Activated CD4-positive, alpha-beta T cell treated with anti-CD3 and anti-CD28 coated beads, Interleukin-2, amount 10 ng/mL, durations not matched to agents 7 days and 5 days (primary cell): ENCODE results near the gene CIITA. TPM values are rescaled to one million over a fixed set of nuclear protein-coding genes. Genes with fewer than 3 reads are reported as not detected.

ENCODE experiments used
- CTCF ChIA-PET: fragments of 350-600 bp; sonication (Branson Sonifier 250); formaldehyde crosslinking; loops from one replicate; lab custom pipeline; 2021; ENCODE audit warnings: antibody characterized with exemption; lab: Charles Lee
- POLR2A ChIA-PET: fragments of 350-600 bp; sonication (Branson Sonifier 250); formaldehyde crosslinking; loops from one replicate; lab custom pipeline; 2021; ENCODE audit warnings: antibody characterized with exemption; lab: Charles Lee
- DNase-seq: peaks from one replicate; pipeline ENCODE4 v3.0.0-alpha.2; 2020
- H3K27ac Mint-ChIP-seq: one replicate; pipeline ENCODE4 v1.8.0; 2021; ENCODE audit warnings: mild to moderate bottlenecking, moderate library complexity, mixed read lengths
- H3K27me3 Mint-ChIP-seq: one replicate; pipeline ENCODE4 v1.8.0; 2021; ENCODE audit warnings: mixed read lengths
- H3K36me3 Mint-ChIP-seq: one replicate; pipeline ENCODE4 v1.8.0; 2021; ENCODE audit warnings: low read depth, mixed read lengths
- H3K4me1 Mint-ChIP-seq: one replicate; pipeline ENCODE4 v1.8.0; 2021; ENCODE audit warnings: mixed read lengths
- H3K4me3 Mint-ChIP-seq: one replicate; pipeline ENCODE4 v1.8.0; 2021; ENCODE audit warnings: mild to moderate bottlenecking, moderate library complexity, mixed read lengths
- H3K9me3 Mint-ChIP-seq: one replicate; pipeline ENCODE4 v1.8.0; 2021; ENCODE audit warnings: mixed read lengths
- total RNA-seq, 2 experiments: library from RNA; stranded (reverse); gene quantifications; one replicate each; pipeline ENCODE4 v1.2.3, GENCODE V29; 2021

The CIITA gene
- total RNA-seq, 2 experiments from 2014 or later, result 21.5 to 24.6 TPM

- ChIA-PET CTCF (interaction anchor here (0.6 kb wide), 1 partner anchor 57 kb away, joined by 3 read pairs; no protein-coding TSS in a partner anchor), POLR2A (no interaction called here)
- H3K36me3 Mint-ChIP-seq, result no peaks in the 10 kb centered on the region
- H3K4me1 Mint-ChIP-seq, result peaks cover 3% of the 10 kb centered on the region
- H3K27me3 Mint-ChIP-seq, result peaks cover 32% of the 10 kb centered on the region
- H3K9me3 Mint-ChIP-seq, result peaks cover 5% of the 10 kb centered on the region
- no peak overlapping the region for H3K27ac Mint-ChIP-seq
- no peak for DNase-seq
- no peak overlapping the region for H3K4me3 Mint-ChIP-seq
Measured at GRCh38 chr16:10859658-10860057, 17.3 kb upstream of the CIITA start.

DNA sequence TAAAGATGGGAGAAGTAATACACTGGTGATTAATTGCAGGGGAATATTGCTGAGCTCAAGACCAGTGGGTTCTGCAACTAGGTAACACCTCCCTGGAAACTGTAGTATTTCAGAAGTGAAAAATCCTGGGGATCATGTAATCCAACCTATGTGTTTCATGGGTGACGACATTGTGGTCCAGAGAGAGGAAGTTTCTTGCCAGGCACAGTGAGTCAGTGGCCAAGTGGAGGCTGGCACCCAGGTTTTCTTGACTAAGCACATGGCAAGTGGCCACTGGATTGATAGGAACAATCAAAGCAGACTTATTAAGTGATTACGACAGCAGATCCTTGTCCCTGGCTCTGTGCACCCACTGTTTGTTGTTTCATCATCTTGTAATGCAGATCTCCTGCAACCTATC is 14.6 kb upstream of the CIITA start:
- ChIA-PET CTCF (interaction anchor here (1.5 kb wide), 1 partner anchor 16 kb away, joined by 3 read pairs; no protein-coding TSS in a partner anchor), POLR2A (no interaction called here)
- no peak overlapping the region for H3K4me3 Mint-ChIP-seq
- peaks cover 5% of the 10 kb centered on the region for H3K9me3 Mint-ChIP-seq
- H3K4me1 Mint-ChIP-seq, result peaks cover 7% of the 10 kb centered on the region
- no peak overlapping the region for H3K27ac Mint-ChIP-seq
- H3K27me3 Mint-ChIP-seq, result peaks cover 42% of the 10 kb centered on the region
- H3K36me3 Mint-ChIP-seq, result no peaks in the 10 kb centered on the region
- no peak for DNase-seq

DNA sequence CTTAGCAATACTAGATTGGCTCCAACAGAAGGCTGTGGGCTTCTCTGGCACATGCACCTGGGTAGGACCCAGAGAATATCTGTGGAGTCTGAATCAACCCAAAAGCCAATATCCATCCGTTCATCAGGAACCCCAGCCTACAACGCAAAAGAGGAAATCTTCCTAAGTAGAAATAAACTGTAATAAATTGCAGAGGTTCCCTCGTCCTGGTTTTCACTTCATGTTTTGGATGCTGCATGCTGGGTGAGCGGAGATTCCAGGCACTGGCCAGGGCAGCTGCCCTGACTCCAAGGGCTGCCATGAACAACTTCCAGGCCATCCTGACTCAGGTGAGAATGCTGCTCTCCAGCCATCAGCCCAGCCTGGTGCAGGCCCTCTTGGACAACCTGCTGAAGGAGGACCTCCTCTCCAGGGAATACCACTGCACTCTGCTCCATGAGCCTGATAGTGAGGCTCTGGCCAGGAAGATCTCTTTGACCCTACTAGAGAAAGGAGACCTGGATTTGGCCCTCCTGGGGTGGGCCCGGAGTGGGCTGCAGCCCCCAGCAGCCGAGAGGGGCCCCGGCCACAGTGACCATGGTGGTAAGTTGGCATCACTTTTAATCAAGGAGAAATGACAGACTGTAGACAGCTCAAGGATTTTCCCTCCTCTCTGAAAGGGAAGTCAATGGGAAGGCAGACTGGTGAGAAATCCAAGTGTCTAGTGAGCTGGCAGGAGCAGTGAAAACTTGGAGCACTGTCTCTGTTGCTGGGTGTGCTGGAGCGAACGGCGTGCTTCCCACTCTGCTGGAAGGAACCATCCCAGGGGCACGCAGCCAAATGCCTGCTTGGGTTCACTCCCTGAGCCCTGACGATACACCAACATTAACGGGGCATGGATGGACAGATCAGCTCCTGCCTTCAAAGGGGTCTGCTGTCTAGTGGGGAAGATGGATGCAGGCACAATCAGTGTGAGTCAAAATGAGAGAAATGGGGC is 10.7 kb upstream of the CIITA start:
- ChIA-PET CTCF (interaction anchor here (0.7 kb wide), 1 partner anchor 84 kb away, joined by 4 read pairs; no protein-coding TSS in a partner anchor), POLR2A (no interaction called here)
- peaks cover 2% of the 10 kb centered on the region for H3K36me3 Mint-ChIP-seq
- no peak overlapping the region for H3K4me3 Mint-ChIP-seq
- no peak for DNase-seq
- H3K27ac Mint-ChIP-seq, result no peak overlapping the region
- peaks cover 42% of the 10 kb centered on the region for H3K4me1 Mint-ChIP-seq
- H3K9me3 Mint-ChIP-seq, result no peaks in the 10 kb centered on the region
- H3K27me3 Mint-ChIP-seq, result peaks cover 38% of the 10 kb centered on the region

- peaks cover 2% of the 10 kb centered on the region for H3K36me3 Mint-ChIP-seq
- POLR2A ChIA-PET, result no interaction called here
- H3K27ac Mint-ChIP-seq, result no peak overlapping the region
- no peaks in the 10 kb centered on the region for H3K9me3 Mint-ChIP-seq
- CTCF ChIA-PET, result no interaction called here
- DNase-seq, result no peak
- H3K27me3 Mint-ChIP-seq, result peaks cover 29% of the 10 kb centered on the region
- no peak overlapping the region for H3K4me3 Mint-ChIP-seq
- peaks cover 49% of the 10 kb centered on the region for H3K4me1 Mint-ChIP-seq
Measured at GRCh38 chr16:10867199-10867598, 9.8 kb upstream of the CIITA start.

DNA sequence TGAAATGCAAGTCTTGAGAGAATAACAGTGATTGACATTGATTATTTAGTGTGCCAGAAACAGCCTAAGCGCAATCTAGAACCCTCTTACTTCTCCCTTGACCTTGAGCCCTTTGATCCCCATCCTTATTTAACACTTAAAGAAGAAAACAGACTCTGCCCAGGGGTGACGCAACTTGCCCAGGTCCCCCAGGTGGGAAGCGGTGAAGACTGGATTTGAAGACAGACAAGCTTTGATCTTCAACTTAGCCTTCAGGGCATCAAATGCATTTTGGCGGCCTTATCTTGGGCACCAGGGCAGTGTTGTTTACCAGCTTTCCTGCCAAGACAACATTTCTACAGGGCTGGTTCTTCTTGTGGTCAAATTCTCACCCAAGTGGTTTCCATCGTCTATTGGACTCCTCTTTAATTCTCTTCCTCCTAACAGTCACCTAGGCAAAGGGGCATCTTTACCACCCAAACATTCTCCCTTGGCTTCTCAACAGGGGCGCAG is 8.9 kb upstream of the CIITA start:
- peaks cover 2% of the 10 kb centered on the region for H3K36me3 Mint-ChIP-seq
- H3K4me3 Mint-ChIP-seq, result peak overlapping the region; percentile 11
- DNase-seq, result no peak
- peaks cover 24% of the 10 kb centered on the region for H3K27me3 Mint-ChIP-seq
- H3K4me1 Mint-ChIP-seq, result peaks cover 54% of the 10 kb centered on the region
- CTCF ChIA-PET, result interaction anchor here (2.2 kb wide), 1 partner anchor 10 kb away, joined by 7 read pairs; no protein-coding TSS in a partner anchor
- POLR2A ChIA-PET, result no interaction called here
- peak overlapping the region; percentile 75 for H3K27ac Mint-ChIP-seq
- H3K9me3 Mint-ChIP-seq, result no peaks in the 10 kb centered on the region

- Mint-ChIP-seq H3K27ac (peak overlapping the region; percentile 75), H3K27me3 (peaks cover 20% of the 10 kb centered on the region), H3K36me3 (peaks cover 2% of the 10 kb centered on the region), H3K9me3 (no peaks in the 10 kb centered on the region), H3K4me3 (peak overlapping the region; percentile 11), H3K4me1 (peaks cover 58% of the 10 kb centered on the region)
- ChIA-PET POLR2A (no interaction called here), CTCF (interaction anchor here (2.2 kb wide), 1 partner anchor 10 kb away, joined by 7 read pairs; no protein-coding TSS in a partner anchor)
- DNase-seq, result no peak
Measured at GRCh38 chr16:10868596-10869469, 8.2 kb upstream of the CIITA start.

DNA sequence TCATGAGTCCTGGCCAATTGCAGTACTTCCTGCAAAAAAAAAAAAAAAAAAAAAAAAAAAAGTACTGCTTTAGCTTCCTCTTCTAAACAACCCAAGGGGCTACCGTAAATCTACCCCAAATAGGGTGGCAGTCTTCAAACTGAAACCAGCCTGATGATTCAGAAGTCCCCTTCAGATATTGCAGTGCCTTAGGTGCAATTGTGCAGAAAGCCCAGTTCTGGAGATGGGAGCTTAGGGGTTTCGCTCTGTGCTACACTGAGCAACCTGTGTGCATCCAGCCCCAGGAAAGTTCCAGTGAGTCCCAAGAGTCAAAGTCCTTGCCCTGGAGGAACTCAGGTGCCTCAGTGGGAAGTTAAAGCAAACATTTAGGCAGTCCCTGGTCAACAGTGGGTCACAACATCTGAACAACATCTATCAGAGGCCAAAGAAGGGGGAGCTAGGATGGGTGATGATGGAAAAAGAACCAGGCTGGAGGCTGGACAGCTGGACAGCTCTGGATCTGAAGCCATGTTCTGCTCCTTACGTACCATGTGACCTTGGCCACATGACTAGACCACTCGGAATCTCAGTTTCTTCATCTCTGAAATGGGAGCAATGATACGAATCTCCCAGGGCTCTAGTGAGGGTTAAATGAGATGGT is 6.7 kb upstream of the CIITA start:
- POLR2A ChIA-PET, result no interaction called here
- Mint-ChIP-seq H3K9me3 (no peaks in the 10 kb centered on the region), H3K27me3 (peaks cover 20% of the 10 kb centered on the region), H3K36me3 (peaks cover 2% of the 10 kb centered on the region), H3K27ac (peak overlapping the region; percentile 86), H3K4me1 (peaks cover 69% of the 10 kb centered on the region), H3K4me3 (no peak overlapping the region)
- DNase-seq, result peak; percentile 23
- CTCF ChIA-PET, result interaction anchor here (0.6 to 2.2 kb wide), 3 partner anchors 8 to 640 kb away, joined by 3 to 7 read pairs (median 4); no protein-coding TSS in a partner anchor

DNA sequence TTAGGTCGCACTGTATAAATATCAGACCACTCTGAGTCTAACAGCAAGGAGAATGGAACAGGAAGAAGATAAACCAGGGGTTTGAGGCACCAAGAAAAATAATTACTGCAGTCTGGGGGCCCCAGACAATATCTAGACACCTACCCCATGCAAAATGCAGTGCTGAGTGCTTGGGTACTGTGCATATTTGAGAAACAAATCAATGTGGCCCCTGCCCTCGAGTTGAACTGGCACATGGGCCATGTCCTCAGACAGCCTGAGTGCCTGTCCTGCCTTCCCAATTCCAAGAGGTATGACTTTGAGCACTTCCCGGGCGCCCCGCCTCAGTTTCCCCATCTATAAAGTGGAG is 6.2 kb upstream of the CIITA start:
- DNase-seq, result no peak
- Mint-ChIP-seq H3K27me3 (peaks cover 22% of the 10 kb centered on the region), H3K36me3 (peaks cover 2% of the 10 kb centered on the region), H3K27ac (peak overlapping the region; percentile 86), H3K4me3 (peak overlapping the region; percentile 41), H3K4me1 (peaks cover 74% of the 10 kb centered on the region), H3K9me3 (no peaks in the 10 kb centered on the region)
- CTCF ChIA-PET, result interaction anchor here (1.0 to 1.4 kb wide), 3 partner anchors 9 to 88 kb away, joined by 3 read pairs; no protein-coding TSS in a partner anchor
- POLR2A ChIA-PET, result no interaction called here

GRCh38 chr16:10871157-10871991 is 5.6 kb upstream of the CIITA start:
- CTCF ChIA-PET, result interaction anchor here (0.6 to 1.4 kb wide), 5 partner anchors 8 to 489 kb away, joined by 3 read pairs; no protein-coding TSS in a partner anchor

DNA sequence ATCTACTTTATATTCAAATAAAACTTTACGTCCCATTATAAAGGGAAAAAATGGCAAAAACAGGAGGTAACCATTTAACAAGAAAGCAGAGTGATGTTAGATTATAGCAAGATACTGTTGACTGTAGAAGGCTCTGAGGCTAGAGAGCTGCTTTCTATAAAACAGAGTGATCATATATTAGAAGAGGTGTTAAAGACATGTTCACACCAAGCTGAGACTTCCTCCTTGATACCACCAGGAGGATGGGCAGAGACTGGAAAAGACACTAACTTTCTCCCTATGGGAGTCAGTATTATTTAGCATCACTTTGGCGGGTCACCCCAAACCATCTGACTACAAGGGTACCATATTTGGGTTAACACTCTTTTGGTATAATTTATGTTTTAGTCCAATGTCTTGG is 687 bp upstream of the CIITA start:
- POLR2A ChIA-PET, result no interaction called here
- CTCF ChIA-PET, result interaction anchor here (0.9 to 3.6 kb wide), 4 partner anchors 43 to 132 kb away, joined by 3 to 12 read pairs (median 3); partner anchors contain the start of gene NUBP1
- no peak for DNase-seq
- peak overlapping the region; percentile 84 for H3K4me3 Mint-ChIP-seq
- H3K9me3 Mint-ChIP-seq, result no peaks in the 10 kb centered on the region
- peaks cover 81% of the 10 kb centered on the region for H3K4me1 Mint-ChIP-seq
- peaks cover 24% of the 10 kb centered on the region for H3K27me3 Mint-ChIP-seq
- H3K36me3 Mint-ChIP-seq, result peaks cover 5% of the 10 kb centered on the region
- H3K27ac Mint-ChIP-seq, result peak overlapping the region; percentile 82

More at GRCh38 chr16:10871157-10871991, 5.6 kb upstream of the CIITA start:
- peak; percentile 74 for DNase-seq
- Mint-ChIP-seq H3K27me3 (peaks cover 24% of the 10 kb centered on the region), H3K9me3 (no peaks in the 10 kb centered on the region), H3K36me3 (peaks cover 2% of the 10 kb centered on the region), H3K27ac (peak overlapping the region; percentile 86), H3K4me1 (peaks cover 78% of the 10 kb centered on the region), H3K4me3 (peak overlapping the region; percentile 41)
- POLR2A ChIA-PET, result no interaction called here

DNA sequence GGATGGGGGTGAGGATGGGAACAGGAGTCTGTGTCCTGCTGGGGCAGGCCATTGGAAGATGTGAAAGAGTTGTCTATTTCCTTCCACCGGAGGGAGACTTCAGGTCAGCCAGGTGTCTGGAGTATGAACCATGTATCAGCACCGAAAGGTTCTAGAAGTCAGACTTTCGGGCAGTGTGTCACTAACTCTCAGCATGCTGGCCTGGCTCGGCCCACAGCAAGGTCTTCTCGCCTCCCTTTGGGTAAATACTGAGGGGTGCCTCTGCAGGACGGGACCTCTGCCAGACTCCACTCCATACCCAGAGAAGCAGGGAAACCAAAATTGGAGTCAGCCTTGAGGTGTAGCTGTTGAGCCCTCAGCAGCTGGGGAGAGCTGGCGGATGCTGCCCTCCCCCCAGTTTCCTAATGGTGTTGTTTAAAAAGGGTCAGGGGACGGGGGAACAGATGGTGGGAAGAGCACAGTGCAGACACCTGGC is 507 bp downstream of the CIITA start:
- peaks cover 79% of the 10 kb centered on the region for H3K4me1 Mint-ChIP-seq
- H3K27ac Mint-ChIP-seq, result peak overlapping the region; percentile 82
- H3K36me3 Mint-ChIP-seq, result peaks cover 8% of the 10 kb centered on the region
- ChIA-PET POLR2A (no interaction called here), CTCF (interaction anchor here (0.7 to 3.6 kb wide), 9 partner anchors 8 to 209 kb away, joined by 3 to 12 read pairs (median 3); partner anchors contain the start of gene NUBP1)
- peaks cover 23% of the 10 kb centered on the region for H3K27me3 Mint-ChIP-seq
- peak; percentile 12 for DNase-seq
- H3K9me3 Mint-ChIP-seq, result no peaks in the 10 kb centered on the region
- peak overlapping the region; percentile 84 for H3K4me3 Mint-ChIP-seq
